WTC11 (cell line): ENCODE results near the gene MEGF9. TPM values are rescaled to one million over a fixed set of nuclear protein-coding genes. Genes with fewer than 3 reads are reported as not detected.

Experiments used
- ATAC-seq: fragments of 200-7000 bp; cut with Tn5 transposase; 2 replicates; pipeline ENCODE4 v1.10.0; 2021; ENCODE audit warnings: mild to moderate bottlenecking, moderate library complexity
- CTCF ChIA-PET: fragments of 300-600 bp; sonication (Branson Sonifier 250); formaldehyde crosslinking; loops from one replicate; lab custom pipeline; 2021; ENCODE audit warnings: antibody characterized with exemption; lab: Charles Lee
- POLR2A ChIA-PET: fragments of 350-600 bp; sonication (Branson Sonifier 250); formaldehyde crosslinking; loops from one replicate; lab custom pipeline; 2021; ENCODE audit warnings: antibody characterized with exemption; lab: Charles Lee
- DNase-seq: peaks from one replicate; pipeline ENCODE4 v3.0.0; 2021; ENCODE audit warnings: low spot score
- H3K27ac Mint-ChIP-seq: 2 replicates; pipeline ENCODE4 v1.8.0; 2021; ENCODE audit warnings: mixed read lengths
- H3K27me3 Mint-ChIP-seq: 2 replicates; pipeline ENCODE4 v1.8.0; 2021; ENCODE audit warnings: low read depth, mild to moderate bottlenecking, moderate library complexity, mixed read lengths
- H3K36me3 Mint-ChIP-seq: 2 replicates; pipeline ENCODE4 v1.8.0; 2021; ENCODE audit warnings: mixed read lengths
- H3K4me1 Mint-ChIP-seq: 2 replicates; pipeline ENCODE4 v1.8.0; 2022; ENCODE audit warnings: mixed read lengths
- H3K4me3 Mint-ChIP-seq: 2 replicates; pipeline ENCODE4 v1.8.0; 2021; ENCODE audit warnings: mild to moderate bottlenecking, moderate library complexity, mixed read lengths
- H3K9me3 Mint-ChIP-seq: 2 replicates; pipeline ENCODE4 v1.8.0; 2021; ENCODE audit warnings: mixed read lengths
- GABPB1 ChIP-seq: sonication (generic); formaldehyde crosslinking; IDR thresholded peaks from 2 replicates; pipeline ENCODE4 v1.8.1; 2023; ENCODE audit warnings: mild to moderate bottlenecking, missing genetic modification reagents
- HMGA2 ChIP-seq: fragments of 250-450 bp; sonication (Bioruptor Pico); IDR thresholded peaks from 2 replicates; pipeline ENCODE4 v1.4.0; 2021; ENCODE audit warnings: mild to moderate bottlenecking, moderate library complexity
- MYBL2 ChIP-seq: sonication (generic); formaldehyde crosslinking; IDR thresholded peaks from 2 replicates; pipeline ENCODE4 v1.8.1; 2023; ENCODE audit warnings: mild to moderate bottlenecking, moderate library complexity, missing genetic modification reagents
- NR3C1 ChIP-seq: sonication (generic); formaldehyde crosslinking; conservative IDR thresholded peaks from 2 replicates; pipeline ENCODE4 v1.8.1; 2023; ENCODE audit warnings: low read depth, mild to moderate bottlenecking, missing genetic modification reagents
- ZNF138 ChIP-seq: sonication (generic); formaldehyde crosslinking; conservative IDR thresholded peaks from 2 replicates; pipeline ENCODE4 v1.8.1; 2022; ENCODE audit warnings: mild to moderate bottlenecking, moderate library complexity, missing genetic modification reagents
- total RNA-seq: library from RNA; stranded (reverse); gene quantifications from 3 replicates; pipeline ENCODE4 v1.2.3, GENCODE V29; 2021
- TF ChIP-seq, protein P1 (sequence below): fragments of 250-450 bp; sonication (Bioruptor Pico); IDR thresholded peaks from 2 replicates; pipeline ENCODE4 v2.1.2; 2022; ENCODE audit warnings: mild to moderate bottlenecking, moderate library complexity
- TF ChIP-seq, protein P2 (sequence below): fragments of 250-450 bp; sonication (Bioruptor Pico); IDR thresholded peaks from 2 replicates; pipeline ENCODE4 v1.8.0; 2021; ENCODE audit warnings: mild to moderate bottlenecking
- TF ChIP-seq, protein P3 (sequence below): sonication (generic); formaldehyde crosslinking; IDR thresholded peaks from 2 replicates; pipeline ENCODE4 v1.8.0; 2022; ENCODE audit warnings: mild to moderate bottlenecking, missing genetic modification reagents
- TF ChIP-seq, protein P4 (sequence below): sonication (generic); formaldehyde crosslinking; IDR thresholded peaks from 2 replicates; pipeline ENCODE4 v1.8.1; 2022; ENCODE audit warnings: mild to moderate bottlenecking, moderate library complexity, missing genetic modification reagents
- TF ChIP-seq, protein P5 (sequence below): sonication (generic); formaldehyde crosslinking; conservative IDR thresholded peaks from 2 replicates; pipeline ENCODE4 v1.8.1; 2023; ENCODE audit warnings: mild to moderate bottlenecking, low read depth, missing genetic modification reagents, moderate library complexity

Gene MEGF9
- total RNA-seq, 1 experiment from 2014 or later = 0.92 TPM

DNA sequence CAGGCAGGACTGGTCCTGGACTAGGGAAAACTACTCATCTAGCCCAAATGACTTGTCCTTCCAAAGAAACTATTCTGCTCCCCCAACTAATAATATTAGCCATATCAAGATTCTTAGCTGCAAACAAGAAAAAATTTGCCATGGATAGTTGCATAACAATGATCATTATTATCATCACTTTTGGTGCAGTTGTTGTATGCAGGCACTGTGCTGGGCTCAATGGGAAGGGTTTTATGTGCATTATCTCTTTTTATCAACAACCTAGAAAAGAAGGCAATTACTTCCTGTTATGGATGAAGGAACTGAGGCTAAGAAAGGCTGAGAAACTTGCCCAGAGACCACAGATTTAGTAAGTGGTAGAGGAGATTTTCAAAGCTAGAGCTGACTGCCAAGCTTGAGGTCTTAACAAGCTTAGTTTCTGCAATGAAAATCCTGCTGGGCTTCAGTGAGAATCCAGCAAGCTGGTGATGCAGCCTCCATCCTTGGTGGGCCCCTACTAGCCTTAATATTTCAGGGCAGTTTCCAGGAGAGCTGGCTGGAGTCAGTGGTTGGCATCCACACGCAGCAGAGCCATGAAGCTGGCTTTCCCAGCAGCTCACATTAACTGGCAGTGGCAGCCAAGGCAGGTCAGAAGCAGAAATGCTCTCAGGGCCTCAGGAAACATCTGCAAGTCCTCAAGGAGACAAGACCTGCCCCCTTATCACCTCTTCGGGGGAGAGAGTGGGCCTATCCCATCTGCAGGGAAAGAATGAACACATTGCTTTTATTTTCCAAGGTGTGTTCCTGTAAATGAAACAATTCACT is 20.5 kb upstream of the MEGF9 start:
- peaks cover 5% of the 10 kb centered on the region; the same call in 1 of the 2 replicates for H3K4me1 Mint-ChIP-seq
- H3K36me3 Mint-ChIP-seq = no peaks in the 10 kb centered on the region
- no peaks in the 10 kb centered on the region; the same call in 1 of the 2 replicates for H3K27me3 Mint-ChIP-seq
- DNase-seq (no peak), ATAC-seq (no peak)
- H3K27ac Mint-ChIP-seq = no peak overlapping the region
- H3K9me3 Mint-ChIP-seq = no peaks in the 10 kb centered on the region
- TF ChIP-seq, protein P1, sequence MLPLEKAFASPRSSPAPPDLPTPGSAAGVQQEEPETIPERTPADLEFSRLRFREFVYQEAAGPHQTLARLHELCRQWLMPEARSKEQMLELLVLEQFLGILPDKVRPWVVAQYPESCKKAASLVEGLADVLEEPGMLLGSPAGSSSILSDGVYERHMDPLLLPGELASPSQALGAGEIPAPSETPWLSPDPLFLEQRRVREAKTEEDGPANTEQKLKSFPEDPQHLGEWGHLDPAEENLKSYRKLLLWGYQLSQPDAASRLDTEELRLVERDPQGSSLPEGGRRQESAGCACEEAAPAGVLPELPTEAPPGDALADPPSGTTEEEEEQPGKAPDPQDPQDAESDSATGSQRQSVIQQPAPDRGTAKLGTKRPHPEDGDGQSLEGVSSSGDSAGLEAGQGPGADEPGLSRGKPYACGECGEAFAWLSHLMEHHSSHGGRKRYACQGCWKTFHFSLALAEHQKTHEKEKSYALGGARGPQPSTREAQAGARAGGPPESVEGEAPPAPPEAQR (CRISPR knock-in tag) = no peak
- TF ChIP-seq, protein P2, sequence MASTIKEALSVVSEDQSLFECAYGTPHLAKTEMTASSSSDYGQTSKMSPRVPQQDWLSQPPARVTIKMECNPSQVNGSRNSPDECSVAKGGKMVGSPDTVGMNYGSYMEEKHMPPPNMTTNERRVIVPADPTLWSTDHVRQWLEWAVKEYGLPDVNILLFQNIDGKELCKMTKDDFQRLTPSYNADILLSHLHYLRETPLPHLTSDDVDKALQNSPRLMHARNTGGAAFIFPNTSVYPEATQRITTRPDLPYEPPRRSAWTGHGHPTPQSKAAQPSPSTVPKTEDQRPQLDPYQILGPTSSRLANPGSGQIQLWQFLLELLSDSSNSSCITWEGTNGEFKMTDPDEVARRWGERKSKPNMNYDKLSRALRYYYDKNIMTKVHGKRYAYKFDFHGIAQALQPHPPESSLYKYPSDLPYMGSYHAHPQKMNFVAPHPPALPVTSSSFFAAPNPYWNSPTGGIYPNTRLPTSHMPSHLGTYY (CRISPR knock-in tag) = no peak
- TF ChIP-seq MYBL2 (CRISPR knock-in tag) (no peak), ZNF138 (CRISPR knock-in tag) (no peak), HMGA2 (CRISPR knock-in tag) (no peak), NR3C1 (CRISPR knock-in tag) (no peak)
- TF ChIP-seq, protein P3, sequence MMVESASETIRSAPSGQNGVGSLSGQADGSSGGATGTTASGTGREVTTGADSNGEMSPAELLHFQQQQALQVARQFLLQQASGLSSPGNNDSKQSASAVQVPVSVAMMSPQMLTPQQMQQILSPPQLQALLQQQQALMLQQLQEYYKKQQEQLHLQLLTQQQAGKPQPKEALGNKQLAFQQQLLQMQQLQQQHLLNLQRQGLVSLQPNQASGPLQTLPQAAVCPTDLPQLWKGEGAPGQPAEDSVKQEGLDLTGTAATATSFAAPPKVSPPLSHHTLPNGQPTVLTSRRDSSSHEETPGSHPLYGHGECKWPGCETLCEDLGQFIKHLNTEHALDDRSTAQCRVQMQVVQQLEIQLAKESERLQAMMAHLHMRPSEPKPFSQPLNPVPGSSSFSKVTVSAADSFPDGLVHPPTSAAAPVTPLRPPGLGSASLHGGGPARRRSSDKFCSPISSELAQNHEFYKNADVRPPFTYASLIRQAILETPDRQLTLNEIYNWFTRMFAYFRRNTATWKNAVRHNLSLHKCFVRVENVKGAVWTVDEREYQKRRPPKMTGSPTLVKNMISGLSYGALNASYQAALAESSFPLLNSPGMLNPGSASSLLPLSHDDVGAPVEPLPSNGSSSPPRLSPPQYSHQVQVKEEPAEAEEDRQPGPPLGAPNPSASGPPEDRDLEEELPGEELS (CRISPR knock-in tag) = no peak
- TF ChIP-seq, protein P4, sequence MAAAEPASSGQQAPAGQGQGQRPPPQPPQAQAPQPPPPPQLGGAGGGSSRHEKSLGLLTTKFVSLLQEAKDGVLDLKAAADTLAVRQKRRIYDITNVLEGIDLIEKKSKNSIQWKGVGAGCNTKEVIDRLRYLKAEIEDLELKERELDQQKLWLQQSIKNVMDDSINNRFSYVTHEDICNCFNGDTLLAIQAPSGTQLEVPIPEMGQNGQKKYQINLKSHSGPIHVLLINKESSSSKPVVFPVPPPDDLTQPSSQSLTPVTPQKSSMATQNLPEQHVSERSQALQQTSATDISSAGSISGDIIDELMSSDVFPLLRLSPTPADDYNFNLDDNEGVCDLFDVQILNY (CRISPR knock-in tag) = no peak
- ChIA-PET CTCF (interaction anchor here (1.0 kb wide), 1 partner anchor 321 kb away, joined by 3 read pairs; no protein-coding TSS in a partner anchor), POLR2A (interaction anchor here (0.6 kb wide), 1 partner anchor 99 kb away, joined by 3 read pairs; no protein-coding TSS in a partner anchor)
- no peak overlapping the region for H3K4me3 Mint-ChIP-seq

DNA sequence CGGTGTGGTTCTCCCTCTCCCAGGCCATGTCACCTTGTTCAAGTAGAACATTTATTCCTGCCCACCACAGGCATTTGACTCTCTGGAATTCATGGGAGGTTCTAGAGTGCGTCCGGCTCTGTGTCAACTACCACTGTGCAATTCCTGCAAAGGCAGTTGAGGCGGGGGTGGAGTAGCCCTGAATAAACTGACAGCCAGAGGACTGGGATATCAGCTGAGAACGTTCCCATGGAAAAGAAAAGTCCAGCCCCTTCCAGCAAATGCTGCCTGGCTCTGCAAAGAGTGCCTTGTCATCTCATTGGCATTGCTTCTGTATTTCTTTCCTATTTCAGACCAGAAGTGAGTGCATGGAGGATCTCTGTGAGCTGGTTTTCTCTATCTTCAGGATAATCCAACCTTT is 18.9 kb upstream of the MEGF9 start:
- ChIA-PET CTCF (no interaction called here), POLR2A (no interaction called here)
- TF ChIP-seq GABPB1 (CRISPR knock-in tag) = peak; percentile 27; the same call in 1 of the 2 replicates
- TF ChIP-seq, protein P3 (CRISPR knock-in tag) = no peak
- H3K27ac Mint-ChIP-seq = no peak overlapping the region
- no peaks in the 10 kb centered on the region for H3K36me3 Mint-ChIP-seq
- ATAC-seq (no peak), DNase-seq (no peak)
- no peaks in the 10 kb centered on the region; the same call in none of the 2 replicates for H3K27me3 Mint-ChIP-seq
- no peaks in the 10 kb centered on the region for H3K9me3 Mint-ChIP-seq
- peaks cover 5% of the 10 kb centered on the region; the same call in 1 of the 2 replicates for H3K4me1 Mint-ChIP-seq
- no peak overlapping the region for H3K4me3 Mint-ChIP-seq

DNA sequence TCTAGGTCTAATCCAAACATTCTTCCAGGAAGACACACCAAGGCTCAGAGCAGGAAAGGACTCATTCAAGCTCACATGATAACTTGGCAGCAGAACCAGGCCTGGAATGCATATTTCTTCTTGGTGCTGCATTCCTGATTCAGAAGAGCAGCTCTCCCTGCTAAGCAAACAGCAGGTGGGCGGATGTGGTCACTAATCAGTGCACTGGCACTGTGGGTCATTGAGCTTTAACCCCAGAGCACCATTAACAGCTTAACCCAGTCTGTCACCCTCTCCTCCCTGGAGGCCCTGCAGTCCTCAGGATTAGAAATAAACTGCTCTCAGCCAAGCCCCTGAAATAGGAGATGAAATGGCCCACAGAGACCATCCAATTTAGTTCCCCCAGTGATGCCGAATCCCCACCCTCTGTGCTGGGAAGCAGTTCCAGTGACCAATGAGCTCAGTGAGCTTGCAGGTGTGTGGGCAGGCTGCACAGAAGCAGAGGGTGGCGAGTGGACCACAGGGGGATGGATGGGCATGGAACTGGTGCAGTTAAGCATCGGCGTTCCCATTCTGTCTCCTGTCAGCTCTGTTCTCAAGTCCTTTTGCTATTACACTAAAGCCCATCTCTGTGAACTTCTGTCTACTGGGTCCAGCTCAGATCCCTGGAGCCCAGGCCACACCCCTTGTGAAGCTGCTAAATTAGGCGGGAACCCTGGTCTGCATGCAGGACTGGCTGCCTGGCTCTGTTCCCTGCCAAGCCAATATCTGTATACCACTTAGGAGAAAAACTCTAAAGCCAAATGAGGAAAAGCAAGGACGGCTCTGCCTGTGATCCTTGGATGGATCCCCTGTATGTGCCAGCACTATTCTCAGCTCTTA is 16.6 kb upstream of the MEGF9 start:
- ChIA-PET CTCF (interaction anchor here (0.6 to 3.7 kb wide), 18 partner anchors 9 to 391 kb away, joined by 3 to 46 read pairs (median 4); partner anchors contain the start of gene MEGF9), POLR2A (interaction anchor here (0.8 kb wide), 1 partner anchor 471 kb away, joined by 3 read pairs; no protein-coding TSS in a partner anchor)
- ATAC-seq = peak; percentile 52
- Mint-ChIP-seq H3K27ac (no peak overlapping the region), H3K36me3 (no peaks in the 10 kb centered on the region), H3K9me3 (no peaks in the 10 kb centered on the region), H3K27me3 (peaks cover 2% of the 10 kb centered on the region), H3K4me3 (no peak overlapping the region), H3K4me1 (peaks cover 5% of the 10 kb centered on the region; the same call in 1 of the 2 replicates)
- TF ChIP-seq, protein P5, sequence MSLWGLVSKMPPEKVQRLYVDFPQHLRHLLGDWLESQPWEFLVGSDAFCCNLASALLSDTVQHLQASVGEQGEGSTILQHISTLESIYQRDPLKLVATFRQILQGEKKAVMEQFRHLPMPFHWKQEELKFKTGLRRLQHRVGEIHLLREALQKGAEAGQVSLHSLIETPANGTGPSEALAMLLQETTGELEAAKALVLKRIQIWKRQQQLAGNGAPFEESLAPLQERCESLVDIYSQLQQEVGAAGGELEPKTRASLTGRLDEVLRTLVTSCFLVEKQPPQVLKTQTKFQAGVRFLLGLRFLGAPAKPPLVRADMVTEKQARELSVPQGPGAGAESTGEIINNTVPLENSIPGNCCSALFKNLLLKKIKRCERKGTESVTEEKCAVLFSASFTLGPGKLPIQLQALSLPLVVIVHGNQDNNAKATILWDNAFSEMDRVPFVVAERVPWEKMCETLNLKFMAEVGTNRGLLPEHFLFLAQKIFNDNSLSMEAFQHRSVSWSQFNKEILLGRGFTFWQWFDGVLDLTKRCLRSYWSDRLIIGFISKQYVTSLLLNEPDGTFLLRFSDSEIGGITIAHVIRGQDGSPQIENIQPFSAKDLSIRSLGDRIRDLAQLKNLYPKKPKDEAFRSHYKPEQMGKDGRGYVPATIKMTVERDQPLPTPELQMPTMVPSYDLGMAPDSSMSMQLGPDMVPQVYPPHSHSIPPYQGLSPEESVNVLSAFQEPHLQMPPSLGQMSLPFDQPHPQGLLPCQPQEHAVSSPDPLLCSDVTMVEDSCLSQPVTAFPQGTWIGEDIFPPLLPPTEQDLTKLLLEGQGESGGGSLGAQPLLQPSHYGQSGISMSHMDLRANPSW (CRISPR knock-in tag) = no peak
- peak; percentile 47; the same call in 1 of the 2 replicates for TF ChIP-seq GABPB1 (CRISPR knock-in tag)
- DNase-seq = no peak
